GM19467 (cell line): ENCODE data around the gene IVNS1ABP.
"Not testable (repeated sequence)": the region's sequence is repeated elsewhere in the genome, so short reads cannot be mapped to it uniquely, and the experiment has no call there.

Experiments
- ATAC-seq: cut with Tn5 transposase; IDR thresholded peaks from one replicate; pipeline ENCODE4 v1.9.1; 2021; ENCODE audit warnings: mild to moderate bottlenecking, moderate library complexity; ENCODE audit not compliant: unreplicated experiment

IVNS1ABP gene

GRCh38 chr1:185257950-185258208, 59.2 kb downstream of the IVNS1ABP start:
- no peak for ATAC-seq

- ATAC-seq = not testable (repeated sequence)
Measured at GRCh38 chr1:185257116-185257949, 59.7 kb downstream of the IVNS1ABP start.

DNA sequence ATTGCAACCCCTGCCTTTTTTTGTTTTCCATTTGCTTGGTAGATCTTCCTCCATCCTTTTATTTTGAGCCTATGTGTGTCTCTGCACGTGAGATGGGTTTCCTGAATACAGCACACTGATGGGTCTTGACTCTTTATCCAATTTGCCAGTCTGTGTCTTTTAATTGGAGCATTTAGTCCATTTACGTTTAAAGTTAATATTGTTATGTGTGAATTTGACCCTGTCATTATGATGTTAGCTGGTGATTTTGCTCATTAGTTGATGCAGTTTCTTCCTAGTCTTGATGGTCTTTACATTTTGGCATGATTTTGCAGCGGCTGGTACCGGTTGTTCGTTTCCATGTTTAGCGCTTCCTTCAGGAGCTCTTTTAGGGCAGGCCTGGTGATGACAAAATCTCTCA, 61.4 kb downstream of the IVNS1ABP start:
- not testable (repeated sequence) for ATAC-seq

DNA sequence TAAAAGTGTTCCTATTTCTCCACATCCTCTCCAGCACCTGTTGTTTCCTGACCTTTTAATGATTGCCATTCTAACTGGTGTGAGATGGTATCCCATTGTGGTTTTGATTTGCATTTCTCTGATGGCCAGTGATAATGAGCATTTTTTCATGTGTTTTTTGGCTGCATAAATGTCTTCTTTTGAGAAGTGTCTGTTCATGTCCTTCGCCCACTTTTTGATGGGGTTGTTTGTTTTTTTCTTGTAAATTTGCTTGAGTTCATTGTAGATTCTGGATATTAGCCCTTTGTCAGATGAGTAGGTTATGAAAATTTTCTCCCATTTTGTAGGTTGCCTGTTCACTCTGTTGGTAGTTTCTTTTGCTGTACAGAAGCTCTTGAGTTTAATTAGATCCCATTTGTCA, 64.6 kb downstream of the IVNS1ABP start:
- not testable (repeated sequence) for ATAC-seq

DNA sequence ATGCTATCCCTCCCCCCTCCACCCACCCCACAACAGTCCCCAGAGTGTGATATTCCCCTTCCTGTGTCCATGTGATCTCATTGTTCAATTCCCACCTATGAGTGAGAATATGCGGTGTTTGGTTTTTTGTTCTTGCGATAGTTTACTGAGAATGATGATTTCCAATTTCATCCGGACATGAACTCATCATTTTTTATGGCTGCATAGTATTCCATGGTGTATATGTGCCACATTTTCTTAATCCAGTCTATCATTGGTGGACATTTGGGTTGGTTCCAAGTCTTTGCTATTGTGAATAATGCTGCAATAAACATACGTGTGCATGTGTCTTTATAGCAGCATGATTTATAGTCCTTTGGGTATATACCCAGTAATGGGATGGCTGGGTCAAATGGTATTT, 65.1 kb downstream of the IVNS1ABP start:
- not testable (repeated sequence) for ATAC-seq

DNA sequence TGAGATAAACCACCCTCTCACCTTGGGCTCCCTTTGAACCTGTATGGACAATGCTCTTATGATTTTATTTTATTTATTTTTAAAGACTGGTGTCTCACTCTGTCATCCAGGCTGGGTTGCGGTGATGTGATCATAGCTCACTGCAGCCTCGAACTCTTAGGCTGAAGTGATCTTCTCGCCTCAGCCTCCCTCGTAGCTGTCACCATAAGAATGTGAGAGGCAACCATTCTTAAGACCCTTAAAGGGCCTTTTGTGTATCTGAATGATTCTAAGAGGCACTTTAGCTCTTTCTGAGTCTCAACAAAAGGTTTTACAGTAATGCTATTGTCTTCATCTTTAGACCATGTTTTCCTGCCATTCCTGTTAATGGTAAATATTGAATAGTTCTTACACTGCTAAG, 67.0 kb downstream of the IVNS1ABP start:
- ATAC-seq = no peak

- no peak for ATAC-seq
Measured at GRCh38 chr1:185249563-185249962, 67.5 kb downstream of the IVNS1ABP start.
